ENCODE results near the gene PLEK2.
"Not testable (repeated sequence)": the region's sequence is repeated elsewhere in the genome, so short reads cannot be mapped to it uniquely, and the experiment has no call there.

Gene PLEK2

DNA sequence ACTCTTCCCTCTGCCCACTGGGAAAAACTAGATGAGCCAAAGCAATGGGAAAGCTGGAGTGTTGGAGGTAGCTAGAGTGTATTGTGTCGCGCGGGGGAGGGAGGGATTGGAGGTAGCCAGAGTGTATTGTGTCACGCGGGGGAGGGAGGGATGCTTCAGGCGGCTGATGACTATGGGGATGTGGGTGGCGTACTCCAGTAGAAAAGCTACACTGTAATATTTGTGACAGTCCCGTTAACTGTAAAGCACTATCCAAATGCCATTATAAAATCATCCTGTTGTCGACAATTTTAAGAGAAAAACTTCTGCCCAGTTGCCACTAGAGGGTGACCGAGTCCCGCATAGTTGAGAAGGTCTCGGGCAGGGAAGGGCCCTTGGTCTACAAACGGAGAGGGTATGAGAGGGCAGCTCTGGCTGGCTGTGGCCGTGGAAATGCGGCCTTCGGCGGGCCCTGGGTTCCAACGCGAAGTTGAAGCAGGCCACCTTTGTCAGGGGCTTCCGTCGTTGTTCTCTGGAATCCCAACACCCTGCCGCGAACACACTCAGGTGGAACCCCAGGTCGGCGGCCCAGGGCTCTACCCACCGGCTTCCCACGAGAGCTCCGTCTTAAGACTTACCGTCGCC, 15.1 kb upstream of the PLEK2 start:
- peak; percentile 86 for DNase-seq

DNA sequence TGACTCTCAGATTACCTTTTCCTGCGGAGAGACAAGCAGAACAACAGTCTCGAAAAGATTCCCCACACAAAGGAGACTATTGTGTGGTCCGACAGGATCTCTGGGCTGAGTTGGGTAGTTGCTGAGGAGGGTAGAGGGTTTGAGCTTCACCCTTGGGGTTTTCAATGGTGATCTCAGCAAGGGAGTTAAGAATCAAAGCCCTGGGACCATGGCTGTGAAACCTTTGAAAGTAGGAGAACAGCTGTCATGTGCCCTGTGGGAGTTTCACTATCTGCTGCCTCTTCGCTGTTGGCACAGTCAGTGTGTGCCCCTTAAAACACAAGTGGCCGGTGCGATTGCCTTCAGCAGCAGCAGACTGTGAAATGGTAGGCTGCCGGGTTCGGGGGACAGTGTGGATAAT, 14.2 kb upstream of the PLEK2 start:
- DNase-seq = no peak

DNA sequence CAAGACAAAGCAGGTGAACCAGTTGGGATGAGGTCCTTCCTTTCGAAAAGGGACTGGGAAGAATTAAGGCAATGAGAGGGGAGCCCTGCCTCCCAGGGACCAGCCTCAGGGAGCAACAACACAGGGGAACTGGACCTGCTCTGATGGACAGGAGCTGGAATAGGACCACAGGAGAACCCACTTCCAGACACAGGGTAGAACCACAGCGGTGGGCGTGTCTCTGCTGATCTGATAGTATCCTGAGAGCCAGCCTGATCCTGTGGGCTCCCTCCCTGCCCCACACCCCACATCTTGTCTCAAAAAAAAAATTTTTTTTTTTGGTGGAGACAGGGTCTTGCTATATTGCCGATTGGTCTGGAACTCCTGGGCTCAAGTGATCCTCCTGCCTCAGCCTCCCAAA, 13.6 kb upstream of the PLEK2 start:
- DNase-seq = no peak

DNA sequence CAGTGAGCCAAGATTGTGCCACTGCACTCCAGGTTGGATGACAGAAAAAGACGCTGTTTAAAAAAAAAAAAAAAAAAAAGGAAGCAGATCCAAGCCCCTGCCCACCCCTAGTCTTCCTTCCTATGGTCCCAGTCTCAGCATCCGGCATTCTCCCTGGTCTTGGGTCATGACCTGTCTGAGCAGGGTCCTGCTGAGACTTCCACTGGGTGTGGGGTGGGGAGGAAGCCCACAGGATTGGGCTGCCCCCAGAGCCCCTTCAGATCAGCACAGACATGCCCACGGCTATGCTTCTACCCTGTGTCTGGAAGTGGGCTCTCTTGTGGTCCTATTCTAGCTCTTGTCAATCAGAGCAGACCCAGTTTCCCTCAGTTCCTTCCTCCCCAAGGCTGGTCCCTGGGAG, 12.6 kb upstream of the PLEK2 start:
- no peak for DNase-seq

DNA sequence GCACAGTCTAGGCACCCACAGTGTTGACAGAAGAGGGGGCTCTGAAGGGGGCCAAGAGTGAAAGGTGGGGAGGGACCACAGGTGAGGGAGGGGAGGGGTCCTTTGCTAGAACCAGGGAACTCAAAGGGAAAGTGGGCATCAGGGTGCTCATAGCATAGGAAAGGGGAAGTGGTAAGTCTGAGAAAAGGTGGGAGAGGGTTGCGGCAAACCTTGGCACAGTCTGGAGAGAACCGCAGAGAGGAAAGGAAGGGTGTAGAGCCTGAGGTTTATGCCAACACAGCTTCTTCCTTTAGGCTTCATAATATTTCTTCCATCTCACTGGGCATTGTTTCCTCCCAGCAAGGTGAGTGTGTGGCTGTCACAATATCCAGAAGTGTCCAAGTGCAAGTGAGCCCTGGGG, 11.5 kb upstream of the PLEK2 start:
- no peak for DNase-seq

DNA sequence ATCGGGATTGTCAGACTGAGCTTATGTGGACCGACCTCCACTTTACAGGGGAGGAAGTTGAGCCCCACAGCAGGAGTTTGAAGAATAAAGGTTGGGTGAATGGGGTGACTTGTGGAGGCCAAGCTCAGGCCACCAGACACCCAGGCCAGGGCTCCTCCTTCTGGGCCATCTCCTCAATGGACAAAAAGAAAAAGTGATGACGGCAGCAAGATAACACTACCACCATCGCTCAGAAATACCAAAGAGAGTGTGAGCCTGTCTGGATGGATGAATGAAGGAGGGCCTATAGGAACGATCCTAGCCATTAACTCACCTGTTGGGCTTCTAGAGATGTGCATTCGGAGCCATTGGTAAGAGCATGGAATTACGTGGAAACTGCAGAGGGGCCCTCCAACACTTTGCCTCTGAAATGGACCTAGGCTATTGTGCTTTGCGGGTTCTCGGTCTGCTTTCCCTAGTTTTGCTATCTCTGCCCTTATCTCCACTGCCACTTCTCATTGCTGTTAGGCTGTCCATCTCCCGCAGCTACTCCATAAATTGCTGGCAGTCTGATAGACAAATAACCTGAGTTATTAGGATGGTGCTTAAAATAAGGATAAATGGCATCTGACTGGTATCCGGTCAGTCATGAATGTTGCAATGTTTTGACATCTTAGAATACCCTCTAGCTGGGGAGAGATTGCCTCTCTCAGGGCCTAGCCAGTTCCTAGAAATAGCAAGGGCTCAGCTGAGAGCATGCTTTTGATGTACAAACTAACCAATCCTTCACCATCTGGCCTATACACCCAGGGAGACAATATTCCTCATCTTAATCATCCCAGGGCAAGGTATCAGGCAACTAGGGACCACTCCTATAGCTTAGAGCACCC, 9.6 kb upstream of the PLEK2 start:
- no peak for DNase-seq

DNA sequence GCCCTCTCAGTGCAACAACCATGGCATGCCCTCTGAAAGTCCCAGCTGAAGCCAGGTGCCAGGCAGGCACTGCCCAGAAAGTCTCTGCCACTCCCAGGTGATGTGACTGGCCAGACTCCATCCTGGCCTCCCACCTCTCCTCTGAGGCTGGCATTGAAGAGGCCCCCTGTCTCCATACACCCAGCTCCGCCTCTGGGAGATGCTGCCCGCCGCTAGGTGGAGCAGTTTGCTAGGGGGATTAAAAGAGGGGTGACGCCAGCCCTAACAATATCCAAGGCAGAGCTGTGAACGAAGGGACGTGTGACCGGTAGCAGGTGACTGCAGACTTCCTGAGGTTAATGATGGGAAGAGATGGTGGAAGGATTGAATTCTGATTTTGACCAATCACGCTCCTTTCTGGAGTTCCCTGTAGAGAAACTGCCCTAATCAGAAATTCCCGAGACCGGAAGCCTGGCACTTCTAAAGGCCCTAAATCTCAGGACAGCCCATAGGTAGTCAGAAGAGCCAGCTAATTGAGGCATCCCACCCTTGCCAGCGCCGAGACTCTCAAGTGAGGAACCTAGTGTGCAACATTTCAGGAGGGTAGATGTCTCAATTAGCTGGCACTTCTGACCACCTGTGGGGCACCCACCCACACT, 8.3 kb upstream of the PLEK2 start:
- DNase-seq = no peak

DNA sequence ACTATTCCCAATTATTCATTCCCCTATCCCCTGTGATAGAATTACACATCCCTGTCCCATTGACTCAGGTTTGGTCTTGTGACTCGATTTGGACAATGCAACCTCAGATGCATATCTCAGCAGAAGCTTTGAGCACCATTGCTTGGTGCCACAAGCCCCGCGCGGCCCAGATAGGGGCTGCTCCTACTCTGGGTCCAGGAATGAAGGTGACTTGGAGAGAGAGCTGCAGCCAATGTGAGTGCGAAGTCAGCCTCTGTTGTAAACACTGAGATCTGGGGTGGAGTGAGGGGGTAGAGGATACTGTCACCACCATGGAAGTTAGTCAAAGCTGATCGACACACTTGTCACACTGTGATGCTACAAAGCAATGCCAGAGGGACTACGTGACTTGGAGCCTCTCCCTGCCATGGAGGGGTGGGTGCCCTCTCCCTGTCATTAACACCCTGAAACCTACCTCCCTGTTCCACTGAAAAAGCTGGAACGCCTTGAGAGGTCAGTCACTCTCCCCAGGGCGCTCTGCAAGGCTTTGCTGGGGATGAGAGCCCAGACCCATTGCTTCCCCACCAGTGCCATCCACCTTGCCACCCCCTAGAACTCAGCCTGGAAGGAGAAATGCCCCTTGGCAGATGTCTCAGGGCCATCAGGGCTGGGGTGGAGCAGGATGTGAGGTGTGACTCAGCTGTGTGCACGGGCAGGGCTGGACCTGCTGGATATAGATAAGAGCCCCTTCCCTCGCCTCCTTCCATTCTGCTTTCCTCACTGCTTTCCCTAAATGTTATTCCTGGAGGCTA, 6.6 kb upstream of the PLEK2 start:
- DNase-seq = peak; percentile 34

DNA sequence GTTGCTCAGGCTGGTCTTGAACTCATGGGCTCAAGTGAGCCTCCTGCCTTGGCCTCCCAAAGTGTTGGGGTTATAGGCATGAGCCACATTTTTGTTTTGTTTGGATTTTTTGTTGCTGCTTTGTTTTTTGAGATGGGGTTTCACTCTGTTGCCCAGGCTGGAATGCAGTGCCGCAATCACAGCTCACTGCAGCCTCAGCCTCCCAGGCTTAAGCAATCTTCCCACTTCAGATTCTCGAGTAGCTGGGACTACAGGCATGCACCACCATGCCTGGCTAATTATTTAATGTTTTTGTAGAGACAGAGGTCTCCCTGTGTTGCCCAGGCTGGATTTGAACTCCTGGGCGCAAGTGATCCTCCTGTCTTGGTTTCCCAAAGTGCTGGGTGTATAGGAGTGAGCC, 5.7 kb upstream of the PLEK2 start:
- no peak for DNase-seq

DNA sequence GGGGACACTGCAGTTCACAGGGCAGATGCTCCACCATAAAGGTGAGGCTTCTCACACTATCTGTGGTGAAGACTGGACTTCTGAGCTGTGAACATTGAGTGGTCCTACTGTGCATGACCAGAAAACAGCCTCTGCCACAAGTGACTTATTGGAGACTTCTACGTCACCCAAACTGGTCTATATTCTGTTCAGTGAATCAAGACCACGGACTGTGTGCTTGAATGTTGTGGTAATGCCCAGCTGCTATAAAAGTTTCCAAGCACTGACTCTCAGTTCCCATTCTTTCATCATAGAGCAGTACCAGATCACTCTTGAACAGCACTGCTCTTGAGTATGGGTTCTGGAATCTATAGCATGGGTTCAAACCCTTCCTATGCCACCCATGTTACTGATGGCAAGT, 4.8 kb upstream of the PLEK2 start:
- DNase-seq = no peak

DNA sequence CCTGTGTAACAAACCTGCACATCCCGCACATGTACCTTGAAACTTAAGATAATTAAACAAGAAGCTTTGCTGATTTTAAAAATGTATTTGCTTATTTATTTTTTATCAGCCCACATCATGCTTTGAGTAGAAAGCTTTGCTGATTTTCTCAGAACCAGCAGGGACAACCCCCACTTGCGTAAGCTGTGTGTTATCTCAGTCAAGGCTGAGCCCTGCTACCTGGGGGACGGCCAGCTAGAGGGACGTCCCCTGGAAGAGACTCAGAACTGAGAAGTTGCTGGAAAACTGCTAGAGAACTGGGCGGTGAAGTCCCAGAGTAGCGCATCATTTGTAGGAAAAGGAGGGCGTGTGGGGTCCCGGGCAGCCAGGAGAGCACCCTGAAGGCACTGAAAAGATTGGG, 4.1 kb upstream of the PLEK2 start:
- DNase-seq = no peak

DNA sequence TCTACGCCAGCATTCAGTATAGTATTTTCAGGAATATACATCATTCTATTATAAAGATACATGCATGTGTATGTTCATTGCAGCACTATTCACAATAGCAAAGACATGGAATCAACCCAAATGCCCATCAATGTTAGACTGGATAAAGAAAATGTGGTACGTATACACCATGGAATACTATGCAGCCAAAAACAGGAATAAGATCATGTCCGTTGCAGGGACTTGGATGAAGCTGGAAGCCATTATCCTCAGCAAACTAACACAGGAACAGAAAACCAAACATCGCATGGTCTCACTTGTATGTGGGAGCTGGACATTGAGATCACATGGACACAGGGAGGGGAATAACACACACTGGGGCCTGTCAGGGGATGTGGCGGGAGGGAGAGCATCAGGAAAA, 3.6 kb upstream of the PLEK2 start:
- not testable (repeated sequence) for DNase-seq

DNA sequence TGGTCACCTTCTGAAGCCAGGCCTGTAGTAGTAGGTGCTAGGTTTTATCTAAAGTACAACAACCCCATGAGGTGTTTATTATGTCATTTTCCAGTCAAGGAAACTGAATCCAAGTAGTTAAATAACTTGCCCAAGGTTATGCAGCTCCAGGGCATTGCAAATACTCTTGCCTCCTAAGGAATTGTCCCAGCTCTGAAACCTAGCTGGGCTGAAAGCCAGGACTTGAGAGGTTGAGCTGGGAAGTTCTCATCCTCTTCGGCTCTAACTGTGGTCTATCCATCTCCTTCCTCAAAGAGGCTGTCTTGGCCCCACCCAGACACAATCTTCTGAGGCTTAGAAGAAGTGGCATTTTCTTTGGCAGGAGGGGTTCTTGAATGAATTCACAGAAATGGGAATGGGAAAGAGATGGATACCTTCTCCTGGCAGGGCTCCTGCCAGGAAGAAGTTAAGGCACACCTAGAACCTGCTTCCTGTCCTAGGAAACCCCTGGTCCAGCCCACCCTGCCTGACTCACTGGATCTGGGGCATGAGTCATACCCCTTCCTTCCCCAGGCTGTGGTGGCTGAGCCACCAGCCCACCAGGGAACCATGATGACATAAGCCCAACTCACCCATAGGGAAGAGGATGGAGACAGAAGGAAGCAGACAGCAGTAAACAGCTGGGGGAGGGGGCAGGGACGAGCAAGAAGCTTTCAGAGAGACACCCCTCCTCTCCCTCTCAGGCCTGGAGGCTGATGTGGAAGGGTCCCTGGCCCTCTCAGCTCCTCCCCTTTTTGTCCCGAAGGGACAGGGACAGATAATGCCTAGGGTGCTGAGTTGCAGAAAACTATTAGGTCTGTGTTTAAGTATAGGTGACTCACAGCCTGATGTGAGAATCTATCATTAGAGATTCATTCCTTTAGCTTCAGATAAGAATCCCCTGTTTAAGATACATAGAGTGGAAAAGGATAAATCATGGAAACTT, 2.1 kb upstream of the PLEK2 start:
- peak; percentile 94 for DNase-seq

DNA sequence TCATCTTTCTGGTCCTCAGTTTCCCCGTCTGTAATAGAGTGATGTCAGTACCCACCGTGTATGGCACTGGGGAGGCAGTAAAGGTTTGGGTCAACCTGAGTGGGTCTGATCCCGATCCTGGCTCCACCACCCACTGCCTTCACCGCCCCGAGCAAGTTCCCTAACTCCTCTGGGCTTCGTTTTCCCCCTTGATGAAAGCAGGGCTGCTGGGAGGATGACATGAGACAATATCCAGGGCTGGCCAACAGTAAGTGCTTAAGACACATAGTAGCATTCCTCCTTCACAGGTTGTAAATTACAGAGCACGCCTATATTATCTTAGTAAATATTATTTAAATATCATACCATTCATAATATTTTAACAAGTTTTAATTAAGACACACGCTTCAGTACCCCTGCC, 595 bp downstream of the PLEK2 start:
- no peak for DNase-seq

DNA sequence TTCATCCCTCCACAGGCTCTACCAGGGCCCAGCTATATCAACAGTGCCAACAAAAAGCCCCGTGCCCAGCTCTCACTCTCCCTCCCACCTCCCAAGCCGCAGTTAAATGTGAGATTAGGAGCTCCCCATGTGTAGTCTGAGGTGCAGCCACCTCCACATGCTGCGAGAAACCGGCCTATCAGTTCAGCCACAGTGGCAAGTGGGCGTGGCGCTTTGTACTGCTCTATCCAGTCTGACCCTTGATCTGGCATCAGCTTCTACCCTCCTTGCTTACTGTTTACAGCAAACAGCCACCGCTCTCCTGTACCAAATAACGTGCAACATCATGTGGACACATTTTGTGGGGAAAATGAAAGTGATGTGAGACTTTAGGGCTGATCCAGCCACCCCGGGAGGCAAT, 1.7 kb downstream of the PLEK2 start:
- no peak for DNase-seq

DNA sequence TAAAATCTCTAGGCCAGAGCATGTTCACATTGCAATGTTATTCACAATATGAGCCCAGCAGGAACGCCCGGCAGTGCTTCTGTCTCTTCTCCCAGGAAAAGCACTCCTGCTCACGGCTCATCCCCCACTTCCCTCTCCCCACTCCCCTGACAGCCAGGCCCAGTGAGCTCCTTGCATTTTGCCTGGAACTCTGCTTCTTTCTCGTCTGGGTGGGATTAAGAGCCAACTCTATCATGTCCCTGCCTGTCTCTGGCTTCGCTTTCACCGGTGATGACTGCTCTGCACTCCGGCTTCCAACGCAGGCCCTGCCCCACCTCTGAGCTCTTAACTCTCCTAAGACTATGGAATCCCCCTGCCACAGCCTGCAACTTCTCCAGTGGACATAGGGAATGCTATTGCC, 2.5 kb downstream of the PLEK2 start:
- DNase-seq = no peak

DNA sequence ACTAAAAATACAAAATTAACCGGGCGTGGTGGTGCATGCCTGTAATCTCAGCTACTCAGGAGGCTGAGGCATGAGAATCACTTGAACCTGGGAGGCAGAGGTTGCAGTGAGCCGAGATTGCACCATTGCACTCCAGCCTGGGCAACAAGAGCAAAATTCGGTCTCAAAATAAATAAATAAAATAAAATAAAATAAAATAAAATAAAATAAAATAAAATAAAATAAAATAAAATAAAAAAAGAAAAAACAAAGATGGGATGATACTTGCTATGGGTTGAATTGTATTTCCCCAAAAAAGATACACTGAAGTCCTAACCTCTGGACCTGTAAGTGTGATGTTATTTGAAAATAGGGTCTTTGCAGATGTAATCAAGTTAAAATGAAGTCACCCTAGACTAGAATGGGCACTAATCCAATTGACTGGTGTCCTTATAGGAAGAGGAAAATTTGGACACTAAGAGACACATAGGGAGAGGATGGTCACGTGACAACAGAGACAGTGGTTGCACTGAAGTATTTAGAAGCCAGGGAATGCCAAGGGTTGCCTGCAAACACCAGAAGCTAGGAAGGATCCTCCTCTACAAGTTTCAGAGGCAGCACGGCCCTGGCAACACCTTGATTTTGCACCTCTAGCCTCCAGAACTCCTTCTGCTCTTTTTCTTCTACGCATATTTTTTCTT, 3.7 kb downstream of the PLEK2 start:
- not testable (repeated sequence) for DNase-seq

DNA sequence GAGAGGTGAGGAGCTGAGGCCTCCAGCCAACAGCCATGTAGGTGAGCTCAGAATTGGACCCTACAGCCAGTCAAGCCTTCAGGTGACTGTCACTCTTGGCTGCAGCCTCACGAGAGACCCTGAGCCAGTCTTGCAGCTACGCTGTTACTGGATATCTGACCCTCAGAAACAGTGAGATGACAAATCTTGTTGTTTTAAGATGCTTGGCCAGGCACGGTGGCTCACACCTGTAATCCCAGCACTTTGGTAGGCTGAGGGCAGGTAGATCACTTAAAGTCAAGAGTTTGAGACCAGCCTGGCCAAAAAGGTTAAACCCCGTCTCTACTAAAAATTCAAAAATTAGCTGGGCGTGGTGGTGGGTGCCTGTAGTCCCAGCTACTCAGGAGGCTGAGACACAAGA, 6.2 kb downstream of the PLEK2 start:
- no peak for DNase-seq

DNA sequence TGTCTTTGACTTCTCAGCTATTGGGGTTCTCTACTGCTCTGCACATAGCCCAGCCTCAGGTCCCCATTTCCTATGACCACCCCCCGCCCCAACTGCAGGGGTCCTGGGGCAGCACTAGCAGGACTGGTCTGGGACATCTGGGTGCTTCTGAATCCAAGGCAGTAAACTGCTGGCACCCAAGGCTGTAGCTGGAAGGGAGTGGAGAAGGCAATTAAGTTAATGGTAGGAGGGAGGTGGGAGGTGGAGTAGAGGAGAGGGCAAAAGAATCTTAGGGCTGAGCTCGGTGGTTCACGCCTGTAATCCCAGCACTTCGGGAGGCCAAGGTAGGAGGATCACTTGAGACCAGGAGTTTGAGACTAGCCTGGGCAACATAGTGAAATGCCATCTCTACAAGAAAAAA, 11.5 kb downstream of the PLEK2 start:
- no peak for DNase-seq

DNA sequence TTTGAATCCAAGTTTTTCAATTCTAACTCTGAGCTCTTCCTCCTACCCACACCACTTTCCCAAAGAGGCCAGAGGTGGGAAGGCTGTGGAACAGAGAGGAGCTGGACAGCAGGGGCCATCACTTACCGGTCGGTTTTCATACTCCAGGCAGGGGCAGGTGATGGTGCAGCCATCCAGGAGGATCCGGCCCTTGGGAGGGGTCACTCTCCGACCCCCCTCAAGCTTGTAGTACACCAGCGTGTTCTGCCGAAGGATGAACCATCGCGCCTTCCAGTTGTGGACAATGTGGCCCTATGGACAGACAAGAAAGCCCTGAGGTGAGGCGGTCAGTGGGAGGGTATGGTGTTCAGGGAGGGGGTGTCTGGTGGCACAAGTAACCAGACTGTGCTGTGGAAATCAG, 14.4 kb downstream of the PLEK2 start:
- no peak for DNase-seq

DNA sequence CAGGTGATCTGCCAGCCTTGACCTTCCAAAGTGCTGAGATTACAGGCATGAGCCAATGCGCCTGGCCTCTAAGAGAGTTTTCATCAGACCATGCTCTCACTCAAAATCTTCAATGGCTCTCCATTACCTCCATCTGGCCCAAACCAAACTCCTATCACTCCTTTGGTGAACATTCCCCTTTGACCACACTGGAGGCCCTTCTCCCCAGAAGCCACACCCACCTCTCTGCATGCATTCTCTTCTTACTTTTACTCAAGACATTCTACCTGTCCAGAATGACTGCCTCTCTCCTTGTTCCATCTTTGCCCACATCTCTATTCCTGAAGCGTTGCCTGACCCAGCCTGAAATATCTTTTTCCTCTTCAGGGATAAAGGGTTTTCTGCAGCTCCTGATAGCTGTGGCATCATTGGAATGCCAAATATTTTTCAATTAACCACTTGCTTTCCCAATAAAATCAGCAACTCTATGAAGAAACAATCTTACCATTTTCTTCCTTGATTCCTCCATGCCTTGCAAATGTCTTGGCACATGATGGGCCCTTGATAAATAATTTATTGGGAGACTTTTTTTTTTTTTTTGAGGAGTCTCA, 15.5 kb downstream of the PLEK2 start:
- peak; percentile 69 for DNase-seq

Measured in EL (cell line).